RWPE2 (cell line): ENCODE data around the gene MFGE8.
A peak's percentile ranks its signal among the peaks of the same experiment; 100 is the strongest.

Source experiments
- ATAC-seq: fragments of 200-7000 bp; cut with Tn5 transposase; 3 replicates; pipeline ENCODE4 v1.9.1; 2021; ENCODE audit warnings: low read depth
- DNase-seq: peaks from one replicate; pipeline ENCODE4 v3.0.0-alpha.2; 2020; ENCODE audit warnings: low spot score
- H3K27ac ChIP-seq: fragments of 450-650 bp; 2 replicates; pipeline ENCODE4 v1.5.1; 2017; ENCODE audit warnings: mild to moderate bottlenecking; ENCODE audit not compliant: poor library complexity, severe bottlenecking
- H3K27me3 ChIP-seq: fragments of 250-450 bp; sonication (Bioruptor Pico); 2 replicates; pipeline ENCODE4 v1.5.1; 2021; ENCODE audit warnings: mild to moderate bottlenecking, moderate library complexity; ENCODE audit not compliant: insufficient read depth, poor library complexity, severe bottlenecking
- H3K36me3 ChIP-seq: fragments of 250-450 bp; sonication (Bioruptor Pico); 2 replicates; pipeline ENCODE4 v1.5.1; 2020; ENCODE audit warnings: low read depth, mild to moderate bottlenecking, moderate library complexity
- H3K4me1 ChIP-seq: fragments of 250-450 bp; sonication (Bioruptor Pico); 2 replicates; pipeline ENCODE4 v1.5.1; 2021; ENCODE audit warnings: mild to moderate bottlenecking, moderate library complexity; ENCODE audit not compliant: insufficient read depth, poor library complexity, severe bottlenecking
- H3K4me3 ChIP-seq: fragments of 250-450 bp; sonication (Bioruptor Pico); 2 replicates; pipeline ENCODE4 v1.5.1; 2021; ENCODE audit warnings: mild to moderate bottlenecking, moderate library complexity; ENCODE audit not compliant: severe bottlenecking
- H3K9me3 ChIP-seq: fragments of 250-450 bp; sonication (Bioruptor Pico); 2 replicates; pipeline ENCODE4 v1.5.1; 2021; ENCODE audit warnings: mild to moderate bottlenecking, moderate library complexity; ENCODE audit not compliant: severe bottlenecking
- CTCF ChIP-seq: fragments of 450-650 bp; IDR thresholded peaks from one replicate; pipeline ENCODE4 v1.5.1; 2017; ENCODE audit warnings: mild to moderate bottlenecking, moderate library complexity; ENCODE audit not compliant: poor library complexity, severe bottlenecking

MFGE8 gene

GRCh38 chr15:88900309-88900981 lies 12.7 kb downstream of the MFGE8 start:
- ATAC-seq (no peak), DNase-seq (peak; percentile 66)
- TF ChIP-seq CTCF = no peak
- no peak overlapping the region for H3K27ac ChIP-seq
- H3K9me3 ChIP-seq = no peaks in the 10 kb centered on the region
- H3K4me1 ChIP-seq = no peaks in the 10 kb centered on the region
- H3K36me3 ChIP-seq = peaks cover 42% of the 10 kb centered on the region
- H3K27me3 ChIP-seq = no peaks in the 10 kb centered on the region
- H3K4me3 ChIP-seq = no peak overlapping the region

DNA sequence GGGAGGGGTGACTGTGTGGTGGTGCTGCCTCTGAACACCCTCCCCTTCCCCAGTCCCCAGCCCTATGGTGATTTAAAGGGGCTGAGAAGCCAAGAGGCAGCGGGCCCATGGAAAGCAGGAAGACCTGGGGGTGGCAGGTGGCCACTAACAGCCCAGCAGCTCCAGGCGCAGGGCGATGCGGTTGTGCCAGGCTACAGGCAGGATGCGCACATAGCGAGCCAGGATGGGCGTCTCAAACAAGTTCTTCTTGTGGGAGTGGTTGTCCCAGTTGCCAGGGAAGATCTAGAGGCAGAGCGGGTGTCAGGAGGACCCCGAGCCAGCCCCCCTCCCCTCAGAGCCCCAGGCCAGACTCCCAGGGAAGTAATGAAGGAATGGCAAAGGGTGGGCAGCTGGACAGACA lies 13.9 kb downstream of the MFGE8 start:
- Histone ChIP-seq H3K27me3 (no peaks in the 10 kb centered on the region), H3K4me3 (no peak overlapping the region), H3K36me3 (peaks cover 31% of the 10 kb centered on the region), H3K27ac (no peak overlapping the region), H3K9me3 (no peaks in the 10 kb centered on the region), H3K4me1 (no peaks in the 10 kb centered on the region)
- DNase-seq (peak; percentile 76), ATAC-seq (no peak)
- no peak for TF ChIP-seq CTCF

DNA sequence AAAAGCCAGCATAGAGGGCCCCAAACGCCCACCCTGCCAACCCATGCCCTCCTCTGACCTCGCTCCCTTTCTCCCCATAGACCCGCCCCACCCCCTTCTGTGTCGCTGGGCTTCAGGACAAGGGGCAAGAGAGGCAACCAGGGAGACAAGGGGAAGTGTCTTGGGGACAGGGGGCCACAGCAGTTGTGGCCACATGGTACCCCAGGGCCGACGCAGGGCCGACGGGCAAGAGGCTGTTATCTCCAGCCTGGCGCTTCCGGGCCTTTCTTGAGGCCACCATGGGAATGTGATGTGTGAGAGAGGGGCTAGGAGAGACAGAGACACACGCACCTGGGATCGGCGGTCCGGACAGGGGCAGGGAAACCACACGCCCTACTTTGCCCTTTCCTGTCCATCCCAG lies 14.4 kb downstream of the MFGE8 start:
- no peak for TF ChIP-seq CTCF
- no peaks in the 10 kb centered on the region for H3K9me3 ChIP-seq
- H3K4me3 ChIP-seq = no peak overlapping the region
- H3K27me3 ChIP-seq = no peaks in the 10 kb centered on the region
- no peaks in the 10 kb centered on the region for H3K4me1 ChIP-seq
- ATAC-seq (no peak), DNase-seq (peak; percentile 61)
- H3K36me3 ChIP-seq = peaks cover 26% of the 10 kb centered on the region
- no peak overlapping the region for H3K27ac ChIP-seq

DNA sequence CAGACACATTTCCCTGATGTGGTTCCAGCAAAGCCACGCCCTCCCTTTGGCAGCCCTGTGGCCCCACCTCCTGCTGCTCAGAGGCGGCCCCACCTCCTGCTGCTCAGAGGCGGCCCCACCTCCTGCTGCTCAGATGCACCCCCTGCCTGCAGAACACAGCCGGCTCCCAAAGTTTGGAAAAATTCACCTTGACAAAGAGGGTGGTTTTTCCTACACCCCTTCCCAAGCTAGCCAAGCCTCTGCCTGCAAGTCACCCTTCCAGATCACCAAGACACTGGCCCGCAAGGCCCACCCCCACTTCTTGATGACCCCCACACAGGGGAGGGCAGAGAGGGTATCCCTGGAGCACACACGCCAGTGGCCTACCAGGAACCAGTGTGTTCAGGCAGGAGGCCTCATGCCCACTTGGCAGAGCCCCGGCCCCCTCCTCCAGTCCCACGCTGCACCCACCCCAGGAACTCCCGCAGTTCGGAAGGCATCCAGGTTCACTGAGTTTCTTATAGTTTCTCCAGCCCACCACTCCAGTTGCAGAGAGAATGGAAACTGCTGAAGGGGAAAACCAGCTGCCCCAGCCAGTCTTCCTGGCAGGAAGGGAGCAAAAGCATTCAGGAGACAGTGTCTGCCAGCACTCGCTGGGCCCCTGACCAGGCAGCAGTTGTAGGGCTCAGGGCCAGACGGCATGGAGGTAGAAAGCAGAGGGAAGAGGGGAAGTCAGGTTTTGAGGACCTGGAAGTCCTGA lies 15.6 kb downstream of the MFGE8 start:
- Histone ChIP-seq H3K4me3 (no peak overlapping the region), H3K36me3 (peaks cover 15% of the 10 kb centered on the region), H3K27ac (no peak overlapping the region), H3K27me3 (no peaks in the 10 kb centered on the region), H3K9me3 (no peaks in the 10 kb centered on the region), H3K4me1 (no peaks in the 10 kb centered on the region)
- ATAC-seq (peak; percentile 91), DNase-seq (peak; percentile 95)
- peak; percentile 98 for TF ChIP-seq CTCF

- no peak for TF ChIP-seq CTCF
- Histone ChIP-seq H3K27me3 (no peaks in the 10 kb centered on the region), H3K36me3 (peaks cover 10% of the 10 kb centered on the region; the same call in 1 of the 2 replicates), H3K4me1 (no peaks in the 10 kb centered on the region), H3K27ac (no peak overlapping the region), H3K9me3 (no peaks in the 10 kb centered on the region), H3K4me3 (no peak overlapping the region)
- DNase-seq (no peak), ATAC-seq (peak; percentile 2; the same call in 2 of the 3 replicates)
Measured at GRCh38 chr15:88897142-88897455, 16.1 kb downstream of the MFGE8 start.
